Non-pigmented ciliary epithelial cell (primary cell): Measurements from ENCODE around the gene SNAPIN.

Experiments
- DNase-seq: peaks from one replicate; pipeline ENCODE4 v3.0.0-alpha.2; 2010; ENCODE audit warnings: low read depth

SNAPIN gene

GRCh38 chr1:153678519-153679336 lies 20.2 kb downstream of the SNAPIN start, which contains the start of gene NPR1:
TSS of gene NPR1 (plus strand) at chr1:153678688. CDS start at chr1:153679109, 421 bp downstream.
- DNase-seq = no peak

GRCh38 chr1:153679337-153680119 lies 21.0 kb downstream of the SNAPIN start:
- no peak for DNase-seq

GRCh38 chr1:153680120-153680403 lies 21.6 kb downstream of the SNAPIN start:
- DNase-seq = no peak

- DNase-seq = no peak
Measured at GRCh38 chr1:153682730-153683129, 24.2 kb downstream of the SNAPIN start.

GRCh38 chr1:153683854-153684253 lies 25.4 kb downstream of the SNAPIN start:
- DNase-seq = no peak

- no peak for DNase-seq
Measured at GRCh38 chr1:153684892-153685291, 26.4 kb downstream of the SNAPIN start.

GRCh38 chr1:153685544-153686340 lies 27.2 kb downstream of the SNAPIN start:
- DNase-seq = no peak

GRCh38 chr1:153687346-153688125 lies 29.0 kb downstream of the SNAPIN start:
- no peak for DNase-seq

- no peak for DNase-seq
Measured at GRCh38 chr1:153688276-153688675, 29.8 kb downstream of the SNAPIN start.

GRCh38 chr1:153688736-153689328 lies 30.3 kb downstream of the SNAPIN start:
- no peak for DNase-seq

- no peak for DNase-seq
Measured at GRCh38 chr1:153693466-153693865, 35.0 kb downstream of the SNAPIN start.

- no peak for DNase-seq
Measured at GRCh38 chr1:153696741-153697140, 38.2 kb downstream of the SNAPIN start.

GRCh38 chr1:153697191-153698019 lies 38.9 kb downstream of the SNAPIN start:
- DNase-seq = no peak

GRCh38 chr1:153698020-153698922 lies 39.8 kb downstream of the SNAPIN start:
- DNase-seq = no peak

GRCh38 chr1:153698923-153699714 lies 40.6 kb downstream of the SNAPIN start:
- no peak for DNase-seq

GRCh38 chr1:153699768-153700167 lies 41.3 kb downstream of the SNAPIN start:
- DNase-seq = no peak

- no peak for DNase-seq
Measured at GRCh38 chr1:153705484-153705883, 47.0 kb downstream of the SNAPIN start.

- no peak for DNase-seq
Measured at GRCh38 chr1:153711026-153711425, 52.5 kb downstream of the SNAPIN start.
